ENCODE measurements around the gene ICA1. TPM values are rescaled to one million over a fixed set of nuclear protein-coding genes. Genes with fewer than 3 reads are reported as not detected.
"Not testable (repeated sequence)": the region's sequence is repeated elsewhere in the genome, so short reads cannot be mapped to it uniquely, and the experiment has no call there.

ICA1 gene
- total RNA-seq, 1 donor: 0.45 TPM

DNA sequence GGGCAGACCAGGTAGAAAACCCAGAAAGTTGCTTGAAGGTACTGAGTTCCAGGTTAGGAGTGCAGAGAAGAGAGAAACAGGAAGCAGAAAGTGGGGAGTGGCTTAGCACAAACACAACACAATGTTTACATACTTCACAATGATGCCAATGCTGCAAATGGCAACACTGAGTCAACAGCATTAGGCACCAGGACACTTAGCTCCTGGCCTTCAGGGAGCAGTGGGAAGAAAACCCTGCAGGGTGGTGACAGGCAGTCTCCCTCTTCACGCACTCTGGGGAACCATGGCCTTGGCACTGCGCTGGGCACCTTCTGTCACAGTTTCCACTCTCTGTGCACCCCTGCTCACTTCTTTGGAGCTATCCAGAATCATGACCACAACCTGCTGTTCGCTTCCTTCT lies 7.3 kb downstream of the ICA1 start:
- DNase-seq (ENCODE audit: low read depth): no peak
- no peak overlapping the region for H3K4me3 ChIP-seq (ENCODE audit: low read depth, low read length)
- TF ChIP-seq, protein P1, sequence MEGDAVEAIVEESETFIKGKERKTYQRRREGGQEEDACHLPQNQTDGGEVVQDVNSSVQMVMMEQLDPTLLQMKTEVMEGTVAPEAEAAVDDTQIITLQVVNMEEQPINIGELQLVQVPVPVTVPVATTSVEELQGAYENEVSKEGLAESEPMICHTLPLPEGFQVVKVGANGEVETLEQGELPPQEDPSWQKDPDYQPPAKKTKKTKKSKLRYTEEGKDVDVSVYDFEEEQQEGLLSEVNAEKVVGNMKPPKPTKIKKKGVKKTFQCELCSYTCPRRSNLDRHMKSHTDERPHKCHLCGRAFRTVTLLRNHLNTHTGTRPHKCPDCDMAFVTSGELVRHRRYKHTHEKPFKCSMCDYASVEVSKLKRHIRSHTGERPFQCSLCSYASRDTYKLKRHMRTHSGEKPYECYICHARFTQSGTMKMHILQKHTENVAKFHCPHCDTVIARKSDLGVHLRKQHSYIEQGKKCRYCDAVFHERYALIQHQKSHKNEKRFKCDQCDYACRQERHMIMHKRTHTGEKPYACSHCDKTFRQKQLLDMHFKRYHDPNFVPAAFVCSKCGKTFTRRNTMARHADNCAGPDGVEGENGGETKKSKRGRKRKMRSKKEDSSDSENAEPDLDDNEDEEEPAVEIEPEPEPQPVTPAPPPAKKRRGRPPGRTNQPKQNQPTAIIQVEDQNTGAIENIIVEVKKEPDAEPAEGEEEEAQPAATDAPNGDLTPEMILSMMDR (IDR thresholded peaks at IDR 0.05; ENCODE audit: insufficient read depth, low read length): no peak

DNA sequence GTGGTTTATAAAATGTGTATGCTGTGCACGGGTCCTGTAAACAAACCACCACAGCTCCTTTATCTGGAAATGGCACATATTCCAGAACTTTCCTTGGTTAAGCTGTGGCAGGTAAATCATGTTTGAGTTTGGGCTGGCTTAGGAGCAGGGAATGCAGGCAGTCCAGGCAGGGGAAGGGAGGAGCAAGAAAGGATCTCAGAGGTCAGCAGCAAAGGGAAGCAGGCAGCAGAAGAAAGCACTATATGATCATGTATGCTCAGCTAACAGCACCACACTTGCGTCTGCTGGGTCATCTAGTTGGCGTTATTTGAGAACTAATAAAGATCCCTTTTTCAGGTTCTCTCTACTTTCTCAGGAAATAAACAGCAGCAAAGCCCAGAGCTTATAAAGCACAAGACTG lies 7.8 kb downstream of the ICA1 start:
- DNase-seq (ENCODE audit: low read depth): no peak
- no peak overlapping the region for H3K4me3 ChIP-seq (ENCODE audit: low read depth, low read length)
- TF ChIP-seq, protein P1 (IDR thresholded peaks at IDR 0.05; ENCODE audit: insufficient read depth, low read length): no peak

DNA sequence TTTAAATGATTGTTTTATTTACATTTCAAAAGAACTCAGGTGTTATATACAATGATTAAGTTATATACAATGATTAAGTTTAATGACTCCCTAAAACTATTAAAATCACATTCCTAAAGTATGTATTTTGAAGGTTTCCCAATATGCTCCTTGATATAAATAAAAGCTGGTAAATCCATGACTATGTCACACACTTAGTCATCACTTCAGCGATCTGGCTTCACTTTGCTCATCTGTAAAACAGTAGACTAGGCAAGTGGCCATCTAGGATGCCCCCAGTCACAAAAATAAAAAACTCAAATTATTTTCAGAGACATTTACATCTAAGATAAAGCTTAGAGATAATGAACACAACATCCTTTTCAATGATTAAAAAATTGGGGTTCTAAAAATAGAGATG lies 10.8 kb downstream of the ICA1 start:
- TF ChIP-seq, protein P1 (IDR thresholded peaks at IDR 0.05; ENCODE audit: insufficient read depth, low read length): no peak
- no peak for DNase-seq (ENCODE audit: low read depth)
- H3K4me3 ChIP-seq (ENCODE audit: low read depth, low read length): no peak overlapping the region

DNA sequence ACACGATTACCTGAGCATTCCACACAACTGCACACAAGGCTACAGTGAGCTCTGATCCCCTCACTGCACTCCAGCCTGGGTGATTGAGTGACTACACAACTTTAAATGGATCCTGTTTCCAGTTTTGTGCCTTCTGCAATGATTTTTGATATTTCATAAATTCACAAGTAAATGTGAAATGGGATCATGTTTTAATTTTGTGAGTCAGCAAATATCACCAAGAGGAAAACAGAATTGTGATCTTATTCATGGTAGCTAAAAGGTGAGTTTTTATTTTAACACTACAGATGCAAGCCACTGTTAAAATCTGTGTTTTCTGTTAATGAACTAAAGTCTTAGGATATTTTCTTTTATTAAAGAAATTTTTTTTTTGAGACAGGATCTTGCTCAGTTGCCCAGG lies 11.4 kb downstream of the ICA1 start:
- no peak overlapping the region for H3K4me3 ChIP-seq (ENCODE audit: low read depth, low read length)
- TF ChIP-seq, protein P1 (IDR thresholded peaks at IDR 0.05; ENCODE audit: insufficient read depth, low read length): no peak
- DNase-seq (ENCODE audit: low read depth): no peak

DNA sequence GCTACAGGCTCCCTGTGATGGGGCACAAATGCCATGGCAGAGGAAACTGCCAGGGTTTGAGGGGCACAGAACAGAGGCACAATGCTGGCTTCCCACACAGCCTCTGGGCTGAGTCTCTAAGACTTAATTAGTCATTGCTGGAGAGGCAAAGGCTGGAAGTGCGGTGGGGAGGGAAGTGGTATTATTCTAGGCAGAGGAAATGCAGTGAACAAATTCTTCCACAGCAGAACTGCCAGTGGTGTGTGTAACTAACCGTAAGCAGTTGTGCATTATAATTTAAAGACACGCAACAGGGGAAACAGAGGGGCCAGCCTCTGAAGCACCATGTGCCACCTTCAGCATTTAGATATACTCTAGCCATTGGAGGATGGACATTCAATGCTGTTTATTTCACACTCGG lies 12.8 kb downstream of the ICA1 start:
- no peak for DNase-seq (ENCODE audit: low read depth)
- TF ChIP-seq, protein P1 (IDR thresholded peaks at IDR 0.05; ENCODE audit: insufficient read depth, low read length): no peak
- H3K4me3 ChIP-seq (ENCODE audit: low read depth, low read length): no peak overlapping the region

DNA sequence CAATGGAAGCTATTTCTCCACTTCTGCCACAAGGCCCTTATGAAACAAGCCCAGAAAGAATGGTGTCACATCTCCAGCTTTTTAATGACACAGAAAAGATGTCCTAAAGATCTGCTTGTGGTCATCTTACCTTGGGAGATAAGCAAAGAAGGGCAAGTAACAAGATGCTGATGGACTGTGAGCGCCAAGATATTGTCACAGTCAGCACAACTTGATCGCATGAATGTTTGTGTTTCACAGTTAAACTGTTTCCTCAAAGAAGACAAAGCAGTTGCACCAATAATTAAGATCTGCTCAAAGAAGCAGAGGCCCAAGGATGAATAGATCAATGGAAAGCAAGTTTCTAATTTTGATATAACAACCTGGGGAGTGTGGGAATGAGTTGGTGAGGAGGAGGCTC lies 15.9 kb downstream of the ICA1 start:
- H3K4me3 ChIP-seq (ENCODE audit: low read depth, low read length): no peak overlapping the region

DNA sequence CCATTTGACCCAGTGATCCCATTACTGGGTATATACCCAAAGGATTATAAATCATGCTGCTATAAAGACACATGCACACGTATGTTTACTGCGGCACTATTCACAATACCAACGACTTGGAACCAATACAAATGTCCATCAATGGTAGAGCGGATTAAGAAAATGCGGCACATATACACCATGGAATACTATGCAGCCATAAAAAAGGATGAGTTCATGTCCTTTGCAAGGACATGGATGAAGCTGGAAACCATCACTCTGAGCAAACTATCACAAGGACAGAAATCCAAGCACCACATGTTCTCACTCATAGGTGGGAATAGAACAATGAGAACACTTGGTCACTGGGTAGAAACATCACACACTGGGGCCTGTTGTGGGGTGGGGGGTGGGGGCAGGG lies 16.9 kb downstream of the ICA1 start:
- not testable (repeated sequence) for DNase-seq (ENCODE audit: low read depth); H3K4me3 ChIP-seq (ENCODE audit: low read depth, low read length)

More for the DNA sequence above, 15.9 kb downstream of the ICA1 start:
- DNase-seq (ENCODE audit: low read depth): no peak
- TF ChIP-seq, protein P1 (IDR thresholded peaks at IDR 0.05; ENCODE audit: insufficient read depth, low read length): no peak

DNA sequence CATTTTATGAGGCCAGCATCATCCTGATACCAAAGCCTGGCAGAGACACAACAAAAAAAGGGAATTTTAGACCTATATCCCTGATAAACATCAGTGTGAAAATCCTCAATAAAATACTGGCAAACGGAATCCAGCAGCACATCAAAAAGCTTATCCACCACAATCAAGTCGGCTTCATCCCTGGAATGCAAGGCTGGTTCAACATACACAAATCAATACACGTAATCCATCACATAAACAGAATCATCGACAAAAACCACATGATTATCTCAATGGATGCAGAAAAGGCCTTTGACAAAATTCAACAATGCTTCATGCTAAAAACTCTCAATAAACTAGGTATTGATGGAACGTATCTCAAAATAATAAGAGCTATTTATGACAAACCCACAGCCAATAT lies 18.9 kb downstream of the ICA1 start:
- not testable (repeated sequence) for H3K4me3 ChIP-seq (ENCODE audit: low read depth, low read length); DNase-seq (ENCODE audit: low read depth)

DNA sequence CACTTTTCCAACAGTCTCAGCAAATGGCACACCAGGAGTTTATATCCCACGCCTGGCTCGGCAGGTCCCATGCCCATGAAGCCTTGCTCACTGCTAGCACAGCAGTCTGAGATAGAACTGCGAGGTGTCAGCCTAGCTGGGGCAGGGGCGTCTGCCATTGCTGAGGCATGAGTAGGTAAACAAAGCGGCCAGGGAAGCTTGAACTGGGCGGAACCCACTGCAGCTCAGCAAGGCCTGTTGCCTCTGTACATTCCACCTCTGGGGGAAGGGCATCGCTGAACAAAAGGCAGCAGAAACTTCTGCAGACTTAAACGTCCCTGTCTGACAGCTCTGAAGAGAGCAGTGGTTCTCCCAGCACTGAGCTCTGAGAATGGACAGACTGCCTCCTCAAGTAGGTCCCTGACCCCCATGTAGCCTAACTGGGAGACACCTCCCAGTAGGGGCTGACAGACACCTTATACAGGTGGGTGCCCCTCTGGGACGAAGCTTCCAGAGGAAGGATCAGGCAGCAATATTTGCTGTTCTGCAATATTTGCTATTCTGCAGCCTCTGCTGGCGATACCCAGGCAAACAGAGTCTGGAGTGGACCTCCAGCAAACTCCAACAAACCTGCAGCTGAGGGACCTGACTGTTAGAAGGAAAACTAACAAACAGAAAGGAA lies 22.1 kb downstream of the ICA1 start:
- not testable (repeated sequence) for DNase-seq (ENCODE audit: low read depth); H3K4me3 ChIP-seq (ENCODE audit: low read depth, low read length)

All from fibroblast of the aortic adventitia (primary cell).